A204.1 (cell line): Measurements from ENCODE around the gene DNAJC17.

ENCODE experiments used
- FAIRE-seq: peaks from 2 replicates; lab custom pipeline; 2012; peaks lifted over from hg19 to GRCh38; lab: Jason Lieb, UNC

DNAJC17 gene

GRCh38 chr15:40790718-40791117 lies 16.6 kb downstream of the DNAJC17 start:
- FAIRE-seq, result no peak

- FAIRE-seq, result no peak
Measured at GRCh38 chr15:40789999-40790398, 17.3 kb downstream of the DNAJC17 start.

- no peak for FAIRE-seq
Measured at GRCh38 chr15:40789119-40789518, 18.2 kb downstream of the DNAJC17 start.

- no peak for FAIRE-seq
Measured at GRCh38 chr15:40787991-40788390, 19.3 kb downstream of the DNAJC17 start.

- FAIRE-seq, result no peak
Measured at GRCh38 chr15:40787344-40787841, 19.9 kb downstream of the DNAJC17 start.

- no peak for FAIRE-seq
Measured at GRCh38 chr15:40785814-40786213, 21.5 kb downstream of the DNAJC17 start.

GRCh38 chr15:40785164-40785563 lies 22.1 kb downstream of the DNAJC17 start:
- FAIRE-seq, result no peak

- FAIRE-seq, result no peak
Measured at GRCh38 chr15:40782609-40783227, 24.6 kb downstream of the DNAJC17 start.

GRCh38 chr15:40776537-40777141 lies 30.6 kb downstream of the DNAJC17 start:
- FAIRE-seq, result no peak

GRCh38 chr15:40775740-40776536 lies 31.3 kb downstream of the DNAJC17 start:
- FAIRE-seq, result no peak

GRCh38 chr15:40775007-40775406 lies 32.3 kb downstream of the DNAJC17 start:
- no peak for FAIRE-seq

GRCh38 chr15:40773902-40774301 lies 33.4 kb downstream of the DNAJC17 start:
- no peak for FAIRE-seq

- FAIRE-seq, result no peak
Measured at GRCh38 chr15:40773496-40773895, 33.8 kb downstream of the DNAJC17 start.

GRCh38 chr15:40772014-40772413 lies 35.3 kb downstream of the DNAJC17 start:
- no peak for FAIRE-seq

- no peak for FAIRE-seq
Measured at GRCh38 chr15:40771242-40771641, 36.0 kb downstream of the DNAJC17 start.

- FAIRE-seq, result no peak
Measured at GRCh38 chr15:40770147-40770721, 37.0 kb downstream of the DNAJC17 start.

GRCh38 chr15:40769274-40770146 lies 37.8 kb downstream of the DNAJC17 start, which contains the start of gene C15orf62:
Gene C15orf62 (plus strand): TSS chr15:40769980. CDS start chr15:40770496, 516 bp downstream.
- FAIRE-seq, result no peak

GRCh38 chr15:40768521-40769273 lies 38.6 kb downstream of the DNAJC17 start:
- no peak for FAIRE-seq

GRCh38 chr15:40767838-40768500 lies 39.3 kb downstream of the DNAJC17 start:
- FAIRE-seq, result no peak
